Measurements from ENCODE around the gene GUSB.

Gene GUSB

DNA sequence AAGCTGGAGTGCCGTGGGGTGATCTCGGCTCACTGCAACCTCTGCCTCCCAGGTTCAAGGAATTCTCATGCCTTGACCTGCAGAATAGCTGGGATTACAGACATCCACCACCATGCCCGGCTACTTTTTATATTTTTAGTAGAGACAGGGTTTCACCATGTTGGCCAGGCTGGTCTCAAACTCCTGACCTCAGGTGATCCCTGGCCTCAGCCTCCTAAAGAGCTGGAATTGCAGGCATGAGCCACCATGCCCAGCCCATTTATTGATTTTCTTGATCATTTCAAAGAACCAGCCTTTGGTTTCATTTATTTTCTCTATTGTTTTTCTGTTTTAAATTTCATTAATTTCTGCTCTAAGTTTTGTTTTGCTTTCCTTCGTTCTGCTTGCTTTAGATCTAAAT, 50.3 kb downstream of the GUSB start:
- no peak for DNase-seq (ENCODE audit: low spot score)

DNA sequence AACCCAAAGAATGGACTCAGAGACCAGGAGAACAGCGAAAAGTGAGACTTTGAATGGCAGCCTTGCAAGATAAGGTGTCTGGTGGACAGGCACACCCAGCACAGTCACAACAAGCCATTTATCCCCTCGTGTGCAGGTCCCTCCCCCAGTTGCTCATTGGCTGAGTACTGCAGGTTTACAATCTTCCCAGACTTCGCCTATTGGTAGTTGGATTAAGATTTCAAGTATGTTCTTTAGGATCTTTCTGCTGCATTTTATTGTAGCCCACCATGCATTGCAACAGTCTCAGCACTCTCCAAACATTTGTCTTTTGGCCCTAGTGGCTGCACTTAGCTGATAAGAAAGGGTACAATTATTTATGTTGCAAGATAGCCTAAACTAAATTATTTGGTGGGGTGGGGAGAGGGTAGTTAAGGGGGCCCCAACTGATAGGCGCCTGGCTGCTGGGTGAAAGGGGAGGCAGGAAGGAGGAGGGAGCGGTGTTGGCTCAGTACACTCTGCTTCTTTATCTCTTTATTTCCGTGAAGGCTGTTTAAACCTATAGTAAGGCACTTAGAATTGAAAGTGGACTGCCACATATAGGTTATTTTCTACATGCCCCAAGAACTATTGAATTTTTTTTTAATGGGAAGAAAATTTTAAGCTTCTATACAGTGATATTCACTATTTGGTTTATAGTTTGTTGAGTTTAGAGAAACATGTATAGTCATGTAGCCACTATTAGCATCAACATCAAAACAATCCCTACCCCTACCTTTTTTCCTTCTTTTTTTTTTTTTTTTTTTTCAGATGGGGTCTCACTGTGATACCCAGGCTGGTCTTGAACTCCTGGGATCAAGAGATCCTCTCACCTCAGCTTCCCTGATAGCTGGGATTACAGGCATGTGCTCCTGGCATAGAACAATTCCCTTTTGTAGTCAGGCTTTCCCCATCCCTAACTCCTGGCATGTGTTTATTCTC, 54.2 kb downstream of the GUSB start:
- no peak for DNase-seq (ENCODE audit: low spot score)

DNA sequence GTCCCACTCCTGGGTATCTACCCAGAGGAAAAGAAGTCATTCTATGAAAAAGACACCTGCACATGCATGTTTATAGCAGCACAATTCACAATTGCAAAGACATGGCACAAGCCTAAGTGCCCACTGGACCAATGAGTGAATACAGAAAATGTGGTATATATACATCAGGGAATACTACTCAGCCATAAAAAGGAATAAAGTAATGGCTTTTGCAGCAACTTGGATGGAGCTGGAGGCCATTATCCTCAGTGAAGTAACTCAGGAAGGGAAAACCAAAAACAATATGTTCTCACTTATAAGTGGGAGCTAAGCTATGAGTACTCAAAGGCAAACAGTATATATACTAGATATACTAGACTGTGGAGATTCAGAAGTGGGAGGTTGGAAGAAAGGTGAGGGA, 55.4 kb downstream of the GUSB start:
- no peak for DNase-seq (ENCODE audit: low spot score)

DNA sequence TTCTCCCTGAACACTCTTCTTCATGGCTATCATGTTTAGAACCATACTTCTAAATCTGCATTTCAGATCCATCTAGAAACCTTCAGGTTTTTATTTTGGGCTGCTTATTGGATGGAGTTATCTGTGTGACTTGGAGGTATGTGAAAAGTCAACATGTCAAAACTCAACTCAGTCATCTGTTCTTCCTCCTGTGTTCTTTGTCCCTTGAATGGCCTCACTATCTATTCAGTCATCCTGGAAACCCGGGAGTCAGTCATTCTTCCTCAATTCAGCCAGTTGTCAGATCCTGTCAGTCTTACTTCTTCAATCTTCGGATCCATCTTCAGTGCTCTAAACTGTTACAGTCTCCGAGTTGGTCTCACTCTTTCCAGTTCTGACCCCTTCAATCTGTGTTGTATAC, 57.0 kb downstream of the GUSB start:
- DNase-seq (ENCODE audit: low spot score): no peak

DNA sequence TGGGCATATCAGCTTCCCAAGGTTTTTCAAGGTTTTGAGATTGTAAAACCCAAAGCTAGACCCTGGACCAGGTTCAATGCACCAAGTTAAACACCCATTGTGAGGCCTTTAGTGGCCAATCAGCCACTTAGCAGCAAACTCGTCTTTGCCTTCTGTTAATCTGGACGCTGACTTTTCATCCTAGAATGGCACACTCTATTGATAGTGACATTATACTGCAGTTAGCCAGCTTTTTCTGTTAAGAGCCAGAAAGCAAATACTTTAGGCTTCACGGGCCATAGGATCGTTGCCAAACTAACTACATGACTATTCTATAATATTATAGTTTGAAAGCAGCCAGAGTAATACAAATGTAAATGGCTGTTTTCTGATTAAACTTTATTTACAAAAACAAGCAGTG, 57.8 kb downstream of the GUSB start:
- no peak for DNase-seq (ENCODE audit: low spot score)

DNA sequence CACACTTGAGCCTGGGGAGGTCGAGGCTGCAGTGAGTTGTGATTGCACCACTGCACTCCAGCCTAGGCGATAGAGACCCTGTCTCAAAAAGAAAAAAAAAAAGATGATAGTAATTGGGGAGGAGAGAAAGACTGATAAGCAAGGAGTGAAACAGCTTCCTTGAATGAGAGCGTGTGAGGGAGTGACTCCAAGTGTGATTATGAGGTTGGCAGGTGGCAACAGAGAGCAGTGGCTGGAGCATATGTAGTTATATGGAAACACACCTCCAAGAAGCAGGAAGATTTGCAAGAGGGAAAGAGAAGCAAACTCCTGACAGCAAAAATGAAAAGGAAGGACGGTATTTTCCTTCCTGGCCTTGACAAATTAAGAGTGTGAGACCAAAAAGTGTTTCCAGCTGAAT, 58.7 kb downstream of the GUSB start:
- DNase-seq (ENCODE audit: low spot score): no peak

DNA sequence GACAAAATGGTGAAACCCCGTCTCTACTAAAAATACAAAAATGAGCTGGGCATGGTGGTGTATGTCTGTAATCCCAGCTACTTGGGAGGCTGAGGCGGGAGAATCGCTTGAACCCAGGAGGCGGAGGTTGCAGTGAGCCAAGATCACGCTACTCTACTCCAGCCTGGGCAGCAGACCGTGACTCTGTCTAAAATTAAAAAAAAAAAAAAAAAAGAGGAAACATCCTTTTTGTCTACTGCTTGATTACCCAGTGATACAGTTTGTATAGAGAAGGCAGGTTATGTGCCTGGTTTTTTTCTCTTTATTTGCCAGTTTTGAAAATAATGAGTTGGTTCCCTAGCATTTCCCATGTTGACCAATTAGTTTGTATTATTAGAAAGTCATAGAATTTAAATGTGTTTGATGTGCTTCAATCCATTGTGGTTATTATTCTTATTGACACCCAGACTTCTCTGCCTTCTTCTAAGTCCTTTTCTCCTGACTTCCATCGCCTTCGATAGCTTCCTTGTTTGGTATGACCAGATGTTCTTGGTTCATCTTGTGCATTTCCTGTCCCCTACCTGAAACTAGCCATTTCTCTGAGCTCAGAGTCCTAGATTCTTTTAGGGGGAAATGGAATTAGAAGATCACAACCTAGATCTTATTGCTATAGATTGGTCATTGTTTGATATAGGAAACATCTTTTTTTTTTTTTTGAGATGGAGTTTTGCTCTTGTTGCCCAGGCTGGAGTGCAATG, 65.9 kb downstream of the GUSB start:
- no peak for DNase-seq (ENCODE audit: low spot score)

DNA sequence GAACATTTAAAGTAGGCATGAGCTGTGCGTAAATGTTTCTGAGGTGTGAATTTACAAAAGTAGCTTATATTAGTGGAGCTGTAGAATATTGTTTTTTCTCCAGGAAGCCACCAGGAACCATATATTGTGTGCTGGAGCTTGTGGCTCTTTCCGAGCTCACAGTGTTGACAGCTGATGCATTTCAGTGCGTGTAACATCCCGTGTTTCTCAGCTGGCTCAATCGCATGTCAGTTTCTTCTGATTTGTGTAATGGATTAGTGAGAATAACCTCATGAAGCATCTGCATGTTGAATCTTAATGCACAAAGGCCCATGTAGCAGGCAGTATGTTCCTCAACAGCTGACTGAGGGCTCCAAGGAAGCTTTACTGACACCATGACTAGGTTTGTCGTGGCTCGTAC, 69.8 kb downstream of the GUSB start:
- DNase-seq (ENCODE audit: low spot score): no peak

Measured in AG08395 (cell line).